Neural progenitor cell (in vitro differentiated cells): Measurements from ENCODE around the gene MPPED1. TPM values are rescaled to one million over a fixed set of nuclear protein-coding genes. Genes with fewer than 3 reads are reported as not detected.

Source experiments
- DNase-seq: peaks from one replicate; pipeline ENCODE4 v3.0.0-alpha.2; 2016; ENCODE audit warnings: low spot score
- H2AFZ ChIP-seq: fragments of 200-600 bp; sonication (generic); replicated peaks from 2 replicates; pipeline ENCODE4 v1.6.1; 2016; ENCODE audit warnings: antibody characterized with exemption
- H3F3A ChIP-seq: fragments of 200-600 bp; sonication (generic); 2 replicates; pipeline ENCODE4 v1.6.1; 2016; ENCODE audit warnings: antibody characterized with exemption, low read depth
- H3K27ac ChIP-seq: fragments of 200-600 bp; sonication (generic); 2 replicates; pipeline ENCODE4 v1.5.1; 2016; ENCODE audit warnings: mild to moderate bottlenecking
- H3K27me3 ChIP-seq: fragments of 200-600 bp; sonication (generic); 2 replicates; pipeline ENCODE4 v1.6.1; 2016; ENCODE audit warnings: mild to moderate bottlenecking, moderate library complexity
- H3K36me3 ChIP-seq: fragments of 200-600 bp; sonication (generic); 2 replicates; pipeline ENCODE4 v1.5.1; 2016
- H3K4me1 ChIP-seq: fragments of 200-600 bp; sonication (generic); 2 replicates; pipeline ENCODE4 v1.6.1; 2016; ENCODE audit warnings: mixed run types
- H3K4me2 ChIP-seq: fragments of 200-600 bp; sonication (generic); 2 replicates; pipeline ENCODE4 v1.6.1; 2016
- H3K4me3 ChIP-seq: fragments of 200-600 bp; sonication (generic); 2 replicates; pipeline ENCODE4 v1.5.1; 2016
- H3K79me2 ChIP-seq: fragments of 200-600 bp; sonication (generic); 2 replicates; pipeline ENCODE4 v1.6.1; 2016; ENCODE audit warnings: low read depth
- H3K9ac ChIP-seq: fragments of 200-600 bp; sonication (generic); 2 replicates; pipeline ENCODE4 v1.6.1; 2016
- H3K9me3 ChIP-seq: fragments of 200-600 bp; sonication (generic); 2 replicates; pipeline ENCODE4 v1.5.1; 2016; ENCODE audit warnings: low read depth
- H4K20me1 ChIP-seq: fragments of 200-600 bp; sonication (generic); 2 replicates; pipeline ENCODE4 v1.6.1; 2016; ENCODE audit warnings: low read depth
- H3K27ac Mint-ChIP-seq: 3 replicates; pipeline ENCODE4 v1.8.0; 2021; ENCODE audit warnings: mixed read lengths
- H3K27me3 Mint-ChIP-seq: 2 replicates; pipeline ENCODE4 v1.8.0; 2022; ENCODE audit warnings: low read depth, mild to moderate bottlenecking, inconsistent platforms, moderate library complexity, mixed read lengths; ENCODE audit not compliant: insufficient read depth
- H3K36me3 Mint-ChIP-seq: 3 replicates; pipeline ENCODE4 v1.8.0; 2021; ENCODE audit warnings: mixed read lengths
- H3K4me1 Mint-ChIP-seq: 3 replicates; pipeline ENCODE4 v1.8.0; 2021; ENCODE audit warnings: mixed read lengths
- H3K4me3 Mint-ChIP-seq: 3 replicates; pipeline ENCODE4 v1.8.0; 2021; ENCODE audit warnings: mild to moderate bottlenecking, moderate library complexity, mixed read lengths
- H3K9me3 Mint-ChIP-seq: 3 replicates; pipeline ENCODE4 v1.8.0; 2020; ENCODE audit warnings: mixed read lengths
- EZH2 ChIP-seq: fragments of 200-600 bp; sonication (generic); IDR thresholded peaks from 2 replicates; pipeline ENCODE4 v1.6.1; 2017; ENCODE audit warnings: antibody characterized with exemption, mild to moderate bottlenecking, moderate library complexity
- EZH2phosphoT487 ChIP-seq: fragments of 200-600 bp; sonication (generic); IDR thresholded peaks from 2 replicates; pipeline ENCODE4 v1.6.1; 2017; ENCODE audit warnings: antibody characterized with exemption
- total RNA-seq: library from RNA; depleted of rRNA; stranded (reverse); fragments of >200 nt; gene quantifications from 2 replicates; pipeline ENCODE4 v1.2.3, GENCODE V29; 2015; ENCODE audit warnings: low replicate concordance
- TF ChIP-seq, protein P1 (sequence below): fragments of 200-600 bp; sonication (generic); IDR thresholded peaks from 2 replicates; pipeline ENCODE4 v1.5.1; 2017; ENCODE audit warnings: antibody characterized with exemption, mild to moderate bottlenecking

The MPPED1 gene
- total RNA-seq, 1 donor from 2014 or later: 2.0 TPM

DNA sequence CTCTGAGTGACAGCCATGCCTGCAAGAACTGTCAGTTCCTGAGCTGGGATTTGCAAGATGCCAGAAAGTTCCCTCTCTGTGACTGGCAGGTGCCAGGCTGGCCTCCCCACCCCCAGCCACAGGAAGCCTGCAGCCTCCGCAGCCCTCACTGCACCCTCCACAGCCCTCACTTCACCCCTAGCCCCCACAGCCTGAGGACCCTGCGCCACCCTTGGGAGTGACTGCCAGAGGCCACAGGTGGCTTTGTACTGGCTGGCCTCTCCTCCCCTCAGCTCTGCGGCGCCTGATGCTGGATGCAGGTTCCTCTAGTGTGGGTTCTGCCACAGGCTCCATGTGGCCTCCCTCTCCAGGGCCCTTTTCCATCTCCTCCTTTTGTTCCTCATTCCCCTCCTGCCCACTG is 28.7 kb downstream of the MPPED1 start:
- Histone ChIP-seq H3K9ac (no peak overlapping the region), H3K4me3 (no peak overlapping the region), H3K36me3 (no peaks in the 10 kb centered on the region), H3K4me2 (no peak overlapping the region), H2AFZ (no peak overlapping the region), H4K20me1 (no peaks in the 10 kb centered on the region), H3K27ac (no peak overlapping the region), H3K4me1 (peaks cover 11% of the 10 kb centered on the region), H3K79me2 (no peaks in the 10 kb centered on the region), H3F3A (no peaks in the 10 kb centered on the region), H3K27me3 (no peaks in the 10 kb centered on the region), H3K9me3 (no peaks in the 10 kb centered on the region)
- DNase-seq: no peak
- H3K36me3 Mint-ChIP-seq: no peaks in the 10 kb centered on the region
- no peaks in the 10 kb centered on the region for H3K9me3 Mint-ChIP-seq
- peaks cover 36% of the 10 kb centered on the region for H3K27me3 Mint-ChIP-seq
- peak overlapping the region; percentile 9 for H3K27ac Mint-ChIP-seq
- peaks cover 24% of the 10 kb centered on the region for H3K4me1 Mint-ChIP-seq
- H3K4me3 Mint-ChIP-seq: no peak overlapping the region
- TF ChIP-seq EZH2phosphoT487: no peak
- TF ChIP-seq EZH2: no peak
- TF ChIP-seq, protein P1, sequence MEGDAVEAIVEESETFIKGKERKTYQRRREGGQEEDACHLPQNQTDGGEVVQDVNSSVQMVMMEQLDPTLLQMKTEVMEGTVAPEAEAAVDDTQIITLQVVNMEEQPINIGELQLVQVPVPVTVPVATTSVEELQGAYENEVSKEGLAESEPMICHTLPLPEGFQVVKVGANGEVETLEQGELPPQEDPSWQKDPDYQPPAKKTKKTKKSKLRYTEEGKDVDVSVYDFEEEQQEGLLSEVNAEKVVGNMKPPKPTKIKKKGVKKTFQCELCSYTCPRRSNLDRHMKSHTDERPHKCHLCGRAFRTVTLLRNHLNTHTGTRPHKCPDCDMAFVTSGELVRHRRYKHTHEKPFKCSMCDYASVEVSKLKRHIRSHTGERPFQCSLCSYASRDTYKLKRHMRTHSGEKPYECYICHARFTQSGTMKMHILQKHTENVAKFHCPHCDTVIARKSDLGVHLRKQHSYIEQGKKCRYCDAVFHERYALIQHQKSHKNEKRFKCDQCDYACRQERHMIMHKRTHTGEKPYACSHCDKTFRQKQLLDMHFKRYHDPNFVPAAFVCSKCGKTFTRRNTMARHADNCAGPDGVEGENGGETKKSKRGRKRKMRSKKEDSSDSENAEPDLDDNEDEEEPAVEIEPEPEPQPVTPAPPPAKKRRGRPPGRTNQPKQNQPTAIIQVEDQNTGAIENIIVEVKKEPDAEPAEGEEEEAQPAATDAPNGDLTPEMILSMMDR: no peak

DNA sequence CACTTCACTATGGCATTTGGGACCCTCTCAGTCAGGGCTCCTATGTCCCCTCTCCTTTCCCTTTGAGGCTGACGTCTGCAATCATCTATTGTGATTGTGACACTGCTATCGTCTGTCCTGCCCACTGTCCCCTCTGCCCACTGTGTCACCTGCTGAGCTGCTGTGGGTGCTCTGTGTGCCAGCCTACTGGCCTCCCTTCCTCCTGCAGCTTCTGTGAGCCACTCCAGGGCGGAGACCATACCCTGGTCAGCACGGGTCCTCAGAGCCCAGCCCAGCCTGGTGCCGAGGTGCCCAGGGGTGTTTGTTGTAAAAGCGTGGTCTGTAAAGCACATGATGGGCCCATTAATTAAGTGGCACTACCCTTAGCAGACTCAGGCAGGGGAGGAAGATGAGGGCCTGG is 29.4 kb downstream of the MPPED1 start:
- peaks cover 11% of the 10 kb centered on the region for H3K4me1 ChIP-seq
- no peaks in the 10 kb centered on the region for H3K36me3 Mint-ChIP-seq
- H3K9me3 ChIP-seq: no peaks in the 10 kb centered on the region
- H3K4me1 Mint-ChIP-seq: peaks cover 27% of the 10 kb centered on the region
- H3K27me3 ChIP-seq: no peaks in the 10 kb centered on the region
- no peak overlapping the region for H3K27ac ChIP-seq
- no peaks in the 10 kb centered on the region for H3K9me3 Mint-ChIP-seq
- H3K79me2 ChIP-seq: no peaks in the 10 kb centered on the region
- H3K4me3 ChIP-seq: no peak overlapping the region
- no peak overlapping the region for H2AFZ ChIP-seq
- peaks cover 36% of the 10 kb centered on the region for H3K27me3 Mint-ChIP-seq
- no peak for DNase-seq
- no peaks in the 10 kb centered on the region for H3F3A ChIP-seq
- no peaks in the 10 kb centered on the region for H3K36me3 ChIP-seq
- H3K4me3 Mint-ChIP-seq: peak overlapping the region; percentile 48
- no peak overlapping the region for H3K9ac ChIP-seq
- H3K27ac Mint-ChIP-seq: peak overlapping the region; percentile 9
- TF ChIP-seq, protein P1: no peak
- TF ChIP-seq EZH2phosphoT487: no peak
- TF ChIP-seq EZH2: no peak
- no peaks in the 10 kb centered on the region for H4K20me1 ChIP-seq
- no peak overlapping the region for H3K4me2 ChIP-seq

DNA sequence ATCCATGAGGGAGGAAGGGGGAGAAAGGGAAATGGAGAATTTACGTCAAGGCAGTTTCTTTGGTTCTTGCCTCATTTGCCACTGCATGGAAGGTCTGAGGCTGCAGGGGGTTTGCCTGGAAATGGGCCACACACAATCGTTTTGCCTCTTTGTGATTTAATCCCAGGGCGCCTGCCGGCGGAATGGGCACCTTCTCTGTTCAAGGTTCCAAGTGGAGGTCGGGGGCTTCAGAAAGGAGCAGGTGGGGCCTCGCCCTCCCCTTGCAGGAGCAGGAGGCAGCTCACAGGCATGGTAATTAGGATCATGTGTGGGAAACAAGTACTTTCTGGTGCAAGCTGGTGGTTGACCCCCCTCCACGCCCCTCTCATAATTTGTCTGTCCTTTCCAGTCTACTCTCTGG is 29.9 kb downstream of the MPPED1 start:
- Histone ChIP-seq H2AFZ (no peak overlapping the region), H3K9ac (no peak overlapping the region), H3K4me1 (peaks cover 11% of the 10 kb centered on the region), H3K4me2 (peak overlapping the region; percentile 27), H3K27me3 (no peaks in the 10 kb centered on the region), H3K4me3 (no peak overlapping the region), H3F3A (no peaks in the 10 kb centered on the region), H3K36me3 (no peaks in the 10 kb centered on the region), H3K9me3 (no peaks in the 10 kb centered on the region), H4K20me1 (no peaks in the 10 kb centered on the region), H3K27ac (no peak overlapping the region), H3K79me2 (no peaks in the 10 kb centered on the region)
- DNase-seq: no peak
- H3K4me1 Mint-ChIP-seq: peaks cover 32% of the 10 kb centered on the region
- peaks cover 35% of the 10 kb centered on the region for H3K27me3 Mint-ChIP-seq
- H3K4me3 Mint-ChIP-seq: peak overlapping the region; percentile 48
- no peak for TF ChIP-seq EZH2phosphoT487
- TF ChIP-seq EZH2: no peak
- TF ChIP-seq, protein P1: no peak
- H3K36me3 Mint-ChIP-seq: no peaks in the 10 kb centered on the region
- no peaks in the 10 kb centered on the region for H3K9me3 Mint-ChIP-seq
- H3K27ac Mint-ChIP-seq: no peak overlapping the region
